HG03378 (cell line): Measurements from ENCODE around the gene ADGRV1.

Experiments
- ATAC-seq: cut with Tn5 transposase; IDR thresholded peaks from one replicate; pipeline ENCODE4 v1.9.1; 2021; ENCODE audit warnings: mild to moderate bottlenecking, moderate library complexity; ENCODE audit not compliant: unreplicated experiment

ADGRV1 gene

DNA sequence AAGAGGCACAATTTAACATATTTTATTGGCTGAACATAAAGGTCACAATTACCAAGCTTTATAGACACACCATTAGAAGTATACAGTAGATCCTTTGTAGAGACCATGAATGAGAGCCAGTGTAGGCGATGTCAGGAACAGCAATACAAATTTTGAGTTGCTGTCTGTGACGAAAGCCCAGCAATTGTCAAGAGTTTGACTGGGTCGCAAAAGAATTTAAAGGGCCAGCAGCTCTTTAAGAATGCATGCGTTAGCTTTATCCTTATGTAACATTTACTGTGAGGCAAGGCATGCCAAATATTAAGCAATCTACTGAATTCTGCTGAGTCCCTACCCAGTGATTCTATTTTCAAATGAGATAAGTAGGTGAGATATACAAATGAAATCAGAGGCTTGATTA is 587.6 kb downstream of the ADGRV1 start:
- no peak for ATAC-seq

DNA sequence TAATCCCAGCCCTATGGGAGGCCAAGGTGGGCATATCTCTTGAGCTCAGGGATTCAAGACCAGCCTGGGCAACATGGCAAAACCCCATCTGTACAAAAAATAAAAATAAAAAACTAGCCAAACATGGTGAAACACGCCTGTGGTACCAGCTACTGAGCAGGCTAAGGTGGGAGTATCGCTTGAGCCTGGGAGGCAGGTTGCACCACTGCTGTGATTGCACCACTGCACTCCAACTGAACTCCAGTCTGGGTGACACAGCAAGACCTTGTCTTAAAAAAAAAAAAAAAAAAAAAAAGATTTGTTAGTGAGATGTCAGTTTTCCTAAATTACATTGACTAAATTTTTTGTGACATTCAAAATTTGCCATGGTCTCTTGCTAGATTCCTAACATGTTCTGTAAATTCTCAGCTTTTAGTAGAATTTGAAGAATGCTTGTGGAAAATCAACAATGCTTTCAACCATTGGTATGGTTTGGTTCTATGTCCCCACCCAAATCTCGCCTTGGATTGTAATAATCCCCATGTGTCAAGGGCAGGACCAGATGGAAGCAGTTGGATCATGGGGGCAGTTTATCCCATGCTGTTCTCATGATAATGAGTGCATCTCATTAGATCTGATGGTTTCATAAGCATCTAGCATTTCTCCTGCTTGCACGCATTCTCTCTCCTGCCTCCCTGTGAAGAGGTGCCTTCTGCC is 588.5 kb downstream of the ADGRV1 start:
- ATAC-seq = no peak

DNA sequence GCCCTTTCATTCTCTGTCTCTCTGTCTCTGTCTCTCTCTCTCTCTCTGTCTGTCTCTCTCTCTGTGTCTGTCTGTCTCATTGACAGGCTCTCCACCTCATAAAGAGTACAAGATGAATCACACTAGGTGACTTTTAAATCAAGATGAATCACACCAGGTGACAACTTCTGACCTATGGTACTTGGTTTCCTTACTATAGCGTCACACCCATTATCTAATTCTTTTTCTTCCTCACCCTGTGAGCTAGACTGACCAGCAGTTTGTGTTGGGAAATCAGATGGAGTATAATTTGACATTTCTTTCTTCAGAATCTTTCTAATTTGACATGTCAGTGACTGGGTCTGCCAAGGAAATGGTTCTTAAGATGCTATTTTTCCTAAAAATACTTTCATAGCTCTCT is 591.6 kb downstream of the ADGRV1 start:
- no peak for ATAC-seq

DNA sequence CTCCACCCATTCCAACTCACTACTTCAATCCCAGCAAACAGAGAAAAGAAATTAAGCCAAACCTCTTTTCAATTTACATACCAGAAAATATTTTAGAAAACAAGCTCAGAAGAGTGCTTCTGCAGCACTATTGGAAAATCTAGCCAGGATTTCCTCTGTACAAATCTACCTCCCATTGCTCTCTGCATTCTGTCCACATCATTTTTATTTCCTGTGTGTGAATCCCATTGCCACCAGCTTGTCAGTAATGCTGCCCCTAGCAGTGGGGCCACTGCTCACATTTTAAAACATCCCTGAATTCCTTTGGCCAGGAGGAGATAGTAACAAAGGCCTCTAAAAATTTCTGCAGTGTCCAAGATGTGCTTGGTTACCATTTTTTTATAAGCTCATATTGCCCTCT is 592.0 kb downstream of the ADGRV1 start:
- ATAC-seq = no peak

DNA sequence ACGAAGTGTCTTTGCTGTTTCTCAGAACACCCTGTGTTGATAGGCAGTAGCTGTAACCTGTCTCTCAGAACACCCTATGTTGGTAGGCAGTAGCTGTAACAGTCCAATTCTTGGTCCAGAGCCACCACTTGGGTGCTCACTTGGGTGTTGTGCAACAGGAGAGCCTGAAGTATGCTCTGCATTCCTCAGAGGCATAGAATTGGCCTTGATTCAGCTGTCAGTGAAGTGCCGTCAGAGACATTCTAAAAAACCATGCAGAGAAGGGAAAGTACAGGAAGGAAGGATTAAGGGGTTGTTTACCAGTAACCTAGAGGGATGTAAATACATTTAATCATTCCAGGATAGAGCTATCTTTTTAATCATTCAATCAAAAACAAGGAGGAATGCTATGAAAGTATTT is 593.4 kb downstream of the ADGRV1 start:
- ATAC-seq = no peak

GRCh38 chr5:91154338-91154737 is 595.7 kb downstream of the ADGRV1 start:
- ATAC-seq = no peak

DNA sequence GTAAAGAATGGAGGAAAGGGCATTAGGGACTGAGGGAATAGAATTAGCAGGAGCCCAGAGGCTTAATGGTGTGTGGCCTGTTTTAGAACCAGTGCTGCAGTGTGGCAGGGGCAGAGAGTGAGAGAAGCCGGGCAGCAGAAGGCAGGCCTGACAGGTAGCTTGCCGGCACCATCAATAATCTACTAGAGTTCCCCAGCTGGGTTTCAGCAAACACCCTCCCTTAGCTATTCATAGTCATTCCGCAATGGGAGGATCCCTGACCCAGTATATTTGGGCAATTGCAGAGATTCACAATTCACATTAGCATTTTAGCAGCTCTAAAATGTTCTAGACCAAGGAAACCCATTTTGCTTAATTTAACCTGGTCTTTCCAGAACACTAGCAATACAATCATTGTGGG is 596.7 kb downstream of the ADGRV1 start:
- no peak for ATAC-seq

- ATAC-seq = no peak
Observed at GRCh38 chr5:91156242-91156641, 597.6 kb downstream of the ADGRV1 start.

DNA sequence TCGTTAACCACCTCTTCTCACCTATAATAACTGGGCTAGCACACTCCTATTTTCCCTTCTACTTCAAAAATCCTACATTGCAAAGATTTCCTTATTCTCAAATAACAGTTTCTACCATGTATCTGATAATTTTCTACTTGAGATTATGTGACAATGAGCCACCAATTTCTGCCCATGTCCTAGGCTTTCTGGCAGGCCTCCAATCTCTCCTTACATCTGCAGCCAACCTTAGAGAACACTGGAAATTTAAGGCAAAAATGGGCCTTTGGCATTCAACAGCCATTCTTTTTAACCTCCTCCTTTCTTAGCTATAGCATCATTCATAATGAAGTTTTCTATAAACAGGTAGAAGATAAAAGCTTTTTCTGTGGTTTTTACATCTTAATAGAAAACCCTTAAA is 599.4 kb downstream of the ADGRV1 start:
- no peak for ATAC-seq

DNA sequence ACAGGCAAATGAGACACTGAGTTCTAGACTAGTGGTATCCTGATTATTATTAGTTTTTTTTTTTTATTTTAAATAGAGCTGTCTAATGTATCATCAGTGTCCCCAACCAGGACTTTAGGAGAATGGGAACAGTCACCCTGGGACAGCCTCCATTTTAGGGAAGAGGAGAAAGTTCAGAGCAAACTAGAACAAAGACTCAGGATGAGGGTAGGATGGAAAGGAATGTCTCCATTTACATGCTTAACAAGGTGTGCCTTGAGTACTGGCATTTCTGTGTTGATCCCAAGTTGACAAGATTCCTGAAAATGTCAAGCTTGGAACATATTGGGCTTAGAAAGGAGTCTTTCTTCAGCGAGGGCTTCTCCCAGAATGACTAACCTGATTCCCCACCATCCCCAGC is 601.0 kb downstream of the ADGRV1 start:
- ATAC-seq = no peak

DNA sequence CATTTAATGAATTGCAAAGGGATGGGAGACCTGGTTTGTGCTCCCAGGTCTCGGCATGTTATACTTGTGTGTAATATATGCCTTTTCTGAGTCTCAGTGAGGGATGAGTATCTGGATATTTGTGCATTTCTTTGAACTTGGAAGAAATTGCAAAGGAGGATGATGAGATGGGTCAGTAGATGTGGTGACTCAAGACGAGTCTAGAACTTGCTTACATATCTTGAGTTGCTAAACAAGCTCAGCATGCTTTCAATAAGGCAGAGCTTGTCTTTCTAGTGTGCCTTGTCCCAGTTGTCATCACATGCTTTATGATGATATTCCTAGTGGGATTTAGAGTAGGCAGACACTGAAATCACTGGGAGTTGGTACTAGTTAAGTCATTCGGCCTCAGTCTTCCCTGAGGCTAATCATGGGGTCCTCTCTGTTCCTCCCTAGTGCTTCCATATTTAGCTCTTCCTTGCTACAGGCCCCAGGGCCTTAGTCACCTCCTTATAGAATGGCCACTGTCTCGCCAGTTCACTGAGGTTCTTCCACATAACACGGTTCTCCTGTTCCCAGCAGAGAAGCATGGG is 602.2 kb downstream of the ADGRV1 start:
- ATAC-seq = no peak

GRCh38 chr5:91162534-91163381 is 604.2 kb downstream of the ADGRV1 start:
- peak; percentile 99 for ATAC-seq

DNA sequence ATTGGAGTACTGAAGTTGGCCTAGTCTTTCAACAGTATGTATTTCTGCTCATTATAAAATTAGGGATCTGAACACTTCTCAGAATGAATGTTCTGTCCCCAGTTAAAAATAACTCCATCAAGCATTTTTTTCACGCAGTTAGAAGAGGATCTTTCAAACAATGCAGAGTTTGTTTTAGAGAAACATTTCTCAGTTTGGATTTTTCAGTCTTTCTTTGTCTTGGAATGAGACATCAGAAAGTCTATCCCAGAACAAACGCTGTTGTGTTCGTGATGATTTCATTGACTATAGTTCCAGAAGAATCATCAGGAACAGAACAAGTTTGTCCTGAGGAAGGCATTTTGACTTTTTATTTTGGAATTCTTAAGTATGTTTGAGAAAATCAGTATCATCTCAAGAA is 605.8 kb downstream of the ADGRV1 start:
- ATAC-seq = no peak

GRCh38 chr5:91166059-91166807 is 607.6 kb downstream of the ADGRV1 start:
- ATAC-seq = no peak

DNA sequence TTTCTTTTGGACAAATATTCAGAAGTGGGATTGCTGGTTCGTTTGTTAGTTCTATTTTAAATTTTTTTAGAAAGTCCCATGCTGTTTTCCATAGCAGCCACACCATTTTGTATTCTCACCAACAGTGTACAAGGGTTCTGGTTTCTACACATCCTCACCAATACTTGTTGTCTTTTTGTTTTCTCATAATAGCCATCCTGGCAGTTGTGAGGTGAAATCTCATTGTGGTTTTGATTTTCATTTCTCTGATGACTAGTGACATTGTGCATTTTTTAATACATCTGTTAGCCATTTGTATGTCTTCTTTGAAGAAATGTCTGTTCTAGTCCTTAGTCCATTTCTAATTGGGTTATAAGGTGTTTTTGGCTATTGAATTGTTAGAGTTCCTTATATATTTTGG is 610.3 kb downstream of the ADGRV1 start:
- no peak for ATAC-seq

GRCh38 chr5:91170266-91170665 is 611.7 kb downstream of the ADGRV1 start:
- peak; percentile 50 for ATAC-seq

DNA sequence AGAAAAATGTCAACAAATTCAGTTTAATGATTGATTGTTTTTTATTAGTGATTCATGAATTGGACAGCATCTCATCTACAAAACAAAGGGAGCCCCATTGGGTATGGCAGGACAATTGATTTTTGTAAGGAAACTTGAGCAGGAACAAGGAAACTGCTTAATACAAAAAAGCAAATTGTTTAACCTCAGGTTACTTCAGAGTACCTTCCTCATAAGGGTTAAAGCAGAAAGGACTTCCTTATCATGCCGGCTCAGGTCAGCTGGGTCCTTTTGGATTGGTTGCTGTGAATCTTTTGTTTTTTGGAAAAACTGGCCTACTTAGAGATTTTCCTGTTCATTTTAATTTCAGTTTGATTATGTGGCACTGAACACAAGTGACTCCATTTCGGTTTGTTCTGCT is 612.7 kb downstream of the ADGRV1 start:
- no peak for ATAC-seq

- no peak for ATAC-seq
Observed at GRCh38 chr5:91174396-91174795, 615.8 kb downstream of the ADGRV1 start.

DNA sequence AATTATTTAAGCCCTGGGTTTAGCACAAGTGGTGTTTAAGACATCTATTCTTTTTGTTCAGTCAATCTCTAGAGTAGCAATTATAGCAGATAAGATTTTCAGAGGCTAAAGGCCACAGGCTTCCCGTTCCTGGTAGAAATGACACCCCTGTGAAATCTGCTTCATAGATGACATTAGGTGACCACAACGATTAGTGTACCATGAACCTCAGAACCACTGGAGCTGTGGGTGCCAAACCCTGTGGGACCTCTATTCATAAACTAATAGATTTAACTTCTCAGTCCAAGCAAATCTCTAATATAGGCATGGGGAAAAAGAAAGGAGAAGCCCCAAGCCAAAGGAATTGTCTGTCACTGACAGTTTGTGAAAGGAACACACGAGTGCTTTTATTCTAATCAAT is 617.1 kb downstream of the ADGRV1 start:
- no peak for ATAC-seq

GRCh38 chr5:91176288-91177016 is 617.9 kb downstream of the ADGRV1 start:
- no peak for ATAC-seq

GRCh38 chr5:91177085-91177484 is 618.5 kb downstream of the ADGRV1 start:
- ATAC-seq = no peak
